ENCODE results near the gene PITPNC1.

The PITPNC1 gene

DNA sequence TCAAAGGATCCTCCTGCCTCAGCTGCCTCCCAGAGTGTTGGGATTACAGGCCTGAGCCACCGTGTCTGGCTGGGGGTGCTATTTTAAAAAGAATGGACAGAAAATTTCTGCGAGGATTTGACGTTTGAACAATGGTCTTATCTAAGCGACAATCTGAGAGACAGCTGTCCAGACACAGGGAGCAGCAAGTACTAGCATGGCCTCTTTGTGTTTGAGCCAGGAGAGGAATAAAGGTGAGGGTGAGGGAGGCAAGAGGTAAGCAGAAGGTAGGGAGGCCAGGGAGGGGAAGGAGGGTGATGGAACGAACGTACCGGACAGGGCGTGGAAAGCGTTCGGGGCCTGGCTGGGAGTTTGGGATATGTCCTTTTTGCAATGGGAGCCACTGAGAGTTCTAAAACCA, 59.2 kb downstream of the PITPNC1 start:
- TF ChIP-seq, protein P1, sequence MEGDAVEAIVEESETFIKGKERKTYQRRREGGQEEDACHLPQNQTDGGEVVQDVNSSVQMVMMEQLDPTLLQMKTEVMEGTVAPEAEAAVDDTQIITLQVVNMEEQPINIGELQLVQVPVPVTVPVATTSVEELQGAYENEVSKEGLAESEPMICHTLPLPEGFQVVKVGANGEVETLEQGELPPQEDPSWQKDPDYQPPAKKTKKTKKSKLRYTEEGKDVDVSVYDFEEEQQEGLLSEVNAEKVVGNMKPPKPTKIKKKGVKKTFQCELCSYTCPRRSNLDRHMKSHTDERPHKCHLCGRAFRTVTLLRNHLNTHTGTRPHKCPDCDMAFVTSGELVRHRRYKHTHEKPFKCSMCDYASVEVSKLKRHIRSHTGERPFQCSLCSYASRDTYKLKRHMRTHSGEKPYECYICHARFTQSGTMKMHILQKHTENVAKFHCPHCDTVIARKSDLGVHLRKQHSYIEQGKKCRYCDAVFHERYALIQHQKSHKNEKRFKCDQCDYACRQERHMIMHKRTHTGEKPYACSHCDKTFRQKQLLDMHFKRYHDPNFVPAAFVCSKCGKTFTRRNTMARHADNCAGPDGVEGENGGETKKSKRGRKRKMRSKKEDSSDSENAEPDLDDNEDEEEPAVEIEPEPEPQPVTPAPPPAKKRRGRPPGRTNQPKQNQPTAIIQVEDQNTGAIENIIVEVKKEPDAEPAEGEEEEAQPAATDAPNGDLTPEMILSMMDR (IDR thresholded peaks at IDR 0.05) = no peak

DNA sequence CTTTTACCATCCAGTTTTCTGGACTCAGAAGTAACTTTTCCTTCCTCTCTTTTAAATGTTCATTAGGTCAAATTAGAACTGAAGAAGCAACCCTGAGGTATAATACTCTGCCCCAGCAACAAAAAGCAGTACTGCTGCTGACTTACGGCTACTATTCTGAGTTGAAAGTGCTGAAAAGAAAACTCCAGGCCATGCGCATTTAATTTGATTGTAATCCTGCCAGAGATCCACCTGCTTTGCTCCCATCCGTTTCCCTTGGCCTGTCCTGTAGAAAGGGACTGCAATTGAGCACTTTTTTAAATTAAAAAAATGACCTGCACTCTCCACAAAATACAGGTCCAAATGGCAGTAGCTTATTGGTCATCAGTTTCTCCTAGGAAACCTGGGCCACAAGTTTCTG, 61.6 kb downstream of the PITPNC1 start:
- TF ChIP-seq, protein P1 (IDR thresholded peaks at IDR 0.05) = no peak

DNA sequence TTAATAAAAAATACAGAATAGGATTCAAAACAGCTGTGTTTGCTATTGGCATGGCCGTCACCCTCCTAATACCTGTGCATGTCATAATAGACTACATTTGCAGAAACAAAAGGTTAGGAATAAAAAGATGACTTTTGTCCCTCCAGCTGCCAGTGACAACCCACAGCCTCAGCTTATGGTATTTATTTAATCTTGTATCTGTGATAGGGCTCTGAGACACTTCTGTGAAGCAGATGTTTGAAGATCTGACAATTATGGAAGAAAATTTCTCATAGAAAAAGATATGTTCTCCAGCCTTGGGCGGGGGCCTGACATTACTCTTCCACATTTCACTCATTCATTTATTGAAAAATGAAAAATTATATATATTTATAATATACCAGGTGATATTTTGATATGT, 62.2 kb downstream of the PITPNC1 start:
- TF ChIP-seq, protein P1 (IDR thresholded peaks at IDR 0.05) = no peak

DNA sequence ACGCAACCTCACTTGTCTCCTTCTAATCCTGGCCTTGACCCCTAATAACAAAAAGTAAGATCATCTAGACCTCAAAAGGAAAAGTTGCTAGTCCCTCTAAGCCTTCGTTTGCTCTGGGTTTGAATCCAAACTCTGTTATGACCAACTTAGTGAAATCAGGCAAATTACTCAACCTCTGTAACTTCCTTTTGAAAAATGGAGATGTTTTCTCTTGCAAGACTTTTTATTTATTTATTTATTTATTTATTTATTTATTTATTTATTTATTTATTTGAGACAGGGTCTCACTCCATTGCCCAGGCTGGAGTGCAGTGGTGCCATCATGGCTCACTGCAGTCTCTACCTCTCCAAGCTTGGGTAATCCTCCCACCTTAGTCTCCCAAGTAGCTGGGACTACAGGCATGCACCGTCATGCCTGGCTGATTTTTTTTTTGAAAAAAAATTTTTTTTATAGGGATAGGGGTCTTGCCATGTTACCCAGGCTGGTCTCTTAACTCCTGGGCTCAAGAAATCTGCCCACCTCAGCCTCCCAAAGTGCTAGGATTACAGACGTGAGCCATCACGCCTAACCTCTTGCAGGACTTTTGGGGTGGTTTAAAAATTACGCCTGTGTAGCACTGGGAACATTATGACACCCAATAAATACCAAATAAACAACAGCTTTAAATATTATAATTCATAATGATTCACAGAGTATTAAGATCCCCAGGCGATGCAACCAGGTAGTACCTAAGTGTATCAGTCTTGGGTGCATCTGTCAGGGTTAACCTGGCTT, 63.4 kb downstream of the PITPNC1 start:
- TF ChIP-seq, protein P1 (IDR thresholded peaks at IDR 0.05) = no peak

DNA sequence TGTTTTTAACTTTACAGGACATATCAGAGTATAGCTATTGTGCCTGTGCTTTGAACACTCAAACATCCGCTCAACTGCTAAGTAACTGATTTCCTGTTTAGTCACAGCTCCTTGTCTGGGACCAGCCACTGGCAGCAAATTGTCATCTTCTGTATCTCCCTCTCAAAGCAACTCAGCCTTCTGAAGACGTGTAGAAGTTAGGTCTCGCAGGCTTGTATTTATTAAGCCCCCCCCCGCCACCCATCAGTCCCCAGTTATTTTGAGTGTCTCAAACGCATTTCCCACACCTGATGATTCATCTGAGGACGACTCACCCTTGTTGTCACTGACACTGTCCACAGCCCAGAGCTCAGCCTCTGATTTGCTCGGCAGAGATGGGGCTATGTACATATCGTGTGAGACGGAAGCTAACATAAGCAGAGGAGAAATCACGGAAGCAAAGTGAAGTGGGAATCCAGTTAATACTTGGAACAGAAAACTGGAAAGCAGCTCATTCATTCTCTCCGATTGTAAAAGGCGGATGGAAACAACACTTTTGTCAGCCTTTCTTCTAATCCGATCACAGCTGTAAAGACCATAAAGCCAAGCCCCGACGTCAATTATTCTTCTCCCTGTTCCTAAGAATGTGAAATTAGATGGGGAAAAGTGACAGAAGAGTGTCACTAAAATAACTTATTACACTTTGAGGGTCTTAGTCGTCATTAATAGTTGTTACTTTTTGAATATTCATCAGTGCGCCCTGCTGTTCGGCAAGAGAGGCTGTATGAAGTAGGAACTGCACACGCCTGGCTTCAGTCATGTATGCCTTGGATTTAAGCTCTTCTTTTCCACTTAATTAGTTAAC, 64.2 kb downstream of the PITPNC1 start:
- TF ChIP-seq, protein P1 (IDR thresholded peaks at IDR 0.05) = no peak

DNA sequence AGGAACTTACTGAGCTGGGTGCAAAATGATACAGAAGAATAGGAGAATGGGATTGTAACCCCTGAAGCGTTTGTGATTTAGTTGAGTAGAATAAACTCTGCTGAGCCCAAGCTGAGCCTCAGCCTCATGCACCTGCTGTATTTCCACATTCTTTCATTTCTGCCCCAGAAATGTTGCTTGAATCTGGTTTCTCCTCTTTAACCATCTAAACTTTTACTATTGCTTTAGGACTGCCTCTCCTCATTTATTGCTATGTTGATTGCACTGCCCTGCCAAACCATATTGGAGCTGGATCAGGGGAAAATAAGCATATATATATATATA, 64.8 kb downstream of the PITPNC1 start:
- TF ChIP-seq, protein P1 (IDR thresholded peaks at IDR 0.05) = no peak

DNA sequence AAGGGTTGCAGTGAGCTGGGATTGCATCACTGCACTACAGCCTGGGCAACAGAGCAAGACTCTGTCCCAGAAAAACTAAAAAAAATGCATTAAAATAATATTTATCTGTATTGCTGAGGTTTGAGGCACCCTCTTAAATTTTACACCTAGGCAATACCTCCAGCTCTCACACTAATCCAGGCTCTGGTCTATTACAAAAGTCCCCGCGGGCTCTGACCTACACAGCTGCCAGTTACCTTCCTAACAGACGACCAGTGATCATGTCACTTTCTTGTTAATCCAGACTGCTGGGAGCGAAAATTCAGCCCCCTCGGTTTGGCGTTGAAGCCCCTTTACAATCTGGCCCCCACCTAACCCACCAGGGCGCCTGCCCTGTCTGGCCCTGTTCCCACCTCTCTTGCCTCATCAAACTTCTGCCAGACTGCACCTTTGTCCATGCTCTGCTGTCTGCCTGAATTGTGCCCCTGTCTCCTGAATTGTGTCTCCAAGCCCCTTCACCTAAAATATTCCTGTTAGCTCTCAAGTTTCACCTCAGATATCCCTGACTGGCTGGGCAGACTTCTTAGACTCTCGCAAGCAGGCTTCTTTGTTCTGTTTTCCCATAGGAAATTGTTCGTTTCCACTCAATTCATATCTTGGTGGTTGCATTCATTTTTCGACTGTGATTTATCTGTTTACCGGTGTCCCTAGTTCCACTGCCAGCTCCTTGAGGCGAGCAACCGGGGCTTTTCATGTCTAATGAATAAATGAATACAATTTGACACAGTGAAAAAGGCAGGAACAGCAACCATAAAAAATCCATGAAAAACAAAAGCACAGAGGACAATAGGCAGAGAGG, 65.9 kb downstream of the PITPNC1 start:
- TF ChIP-seq, protein P1 (IDR thresholded peaks at IDR 0.05) = no peak
